NCI-H774 (cell line): Measurements from ENCODE around the gene CARHSP1.
"Not testable (repeated sequence)": the region's sequence is repeated elsewhere in the genome, so short reads cannot be mapped to it uniquely, and the experiment has no call there.

Experiments
- DNase-seq: peaks from one replicate; lab custom pipeline; 2025; lab: John Stamatoyannopoulos, UW

Gene CARHSP1

GRCh38 chr16:8872071-8872470 lies 3.3 kb upstream of the CARHSP1 start:
- DNase-seq, result no peak

- not testable (repeated sequence) for DNase-seq
Measured at GRCh38 chr16:8869988-8870241, 1.1 kb upstream of the CARHSP1 start.

GRCh38 chr16:8869212-8869987 lies 594 bp upstream of the CARHSP1 start:
- DNase-seq, result no peak

- no peak for DNase-seq
Measured at GRCh38 chr16:8867932-8868415, 832 bp downstream of the CARHSP1 start.

GRCh38 chr16:8867216-8867931 lies 1.4 kb downstream of the CARHSP1 start:
- DNase-seq, result no peak

- DNase-seq, result no peak
Measured at GRCh38 chr16:8866884-8867215, 2.0 kb downstream of the CARHSP1 start.

- no peak for DNase-seq
Measured at GRCh38 chr16:8866118-8866883, 2.5 kb downstream of the CARHSP1 start.

GRCh38 chr16:8865145-8865882 lies 3.5 kb downstream of the CARHSP1 start:
- no peak for DNase-seq

- DNase-seq, result no peak
Measured at GRCh38 chr16:8864480-8865110, 4.2 kb downstream of the CARHSP1 start.

- no peak for DNase-seq
Measured at GRCh38 chr16:8863594-8864424, 5.0 kb downstream of the CARHSP1 start.

- DNase-seq, result no peak
Measured at GRCh38 chr16:8862309-8863130, 6.3 kb downstream of the CARHSP1 start.

GRCh38 chr16:8861563-8862308 lies 7.1 kb downstream of the CARHSP1 start:
- no peak for DNase-seq

GRCh38 chr16:8859913-8860881 lies 8.6 kb downstream of the CARHSP1 start:
- DNase-seq, result no peak

- no peak for DNase-seq
Measured at GRCh38 chr16:8858994-8859912, 9.6 kb downstream of the CARHSP1 start.

GRCh38 chr16:8855972-8856371 lies 12.8 kb downstream of the CARHSP1 start:
- DNase-seq, result no peak

GRCh38 chr16:8855051-8855786 lies 13.6 kb downstream of the CARHSP1 start:
- no peak for DNase-seq
